Measurements from ENCODE around the gene CALN1. TPM values are rescaled to one million over a fixed set of nuclear protein-coding genes. Genes with fewer than 3 reads are reported as not detected.

The CALN1 gene
- polyA plus RNA-seq, 1 donor (not counting 4 experiments of a cell fraction or from before 2014, with no cell fraction given) = not detected

DNA sequence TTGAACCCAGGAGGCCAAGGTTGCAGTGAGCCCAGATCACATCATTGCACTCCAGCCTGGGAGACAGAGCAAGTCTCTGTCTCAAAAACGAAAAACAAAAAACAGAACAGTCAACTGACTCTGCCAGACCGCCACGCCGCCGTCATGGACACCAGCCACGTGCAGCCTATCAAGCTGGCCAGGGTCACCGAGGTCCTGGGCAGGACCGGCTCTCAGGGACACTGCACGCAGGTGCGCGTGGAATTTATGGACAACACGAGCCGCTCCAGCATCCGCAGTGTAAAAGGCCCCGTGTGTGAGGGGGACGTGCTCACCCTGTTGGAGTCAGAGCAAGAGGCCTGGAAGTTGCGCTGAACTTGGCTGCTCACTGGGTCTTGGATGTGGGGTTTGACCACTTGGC, 470.0 kb downstream of the CALN1 start:
- H3K36me3 ChIP-seq (ENCODE audit: control insufficient read depth in 2 of 2, extremely low read depth in 1 of 2, insufficient read depth in 2 of 2, low read length in 2 of 2) = no peaks in the 10 kb centered on the region
- H3K4me3 ChIP-seq (ENCODE audit: control insufficient read depth in 2 of 3, extremely low read depth in 1 of 3, insufficient read depth in 2 of 3, low read depth in 1 of 3, low read length in 3 of 3) = no peak overlapping the region
- H3K4me2 ChIP-seq (ENCODE audit: control insufficient read depth, extremely low read depth, insufficient read depth, low read depth, low read length) = no peak overlapping the region
- H2AFZ ChIP-seq (ENCODE audit: control insufficient read depth, low read length) = no peak overlapping the region
- dilution Hi-C loops (cut with MboI; ENCODE audit: extremely low pct_ligation_motif_present, low sequenced_read_pairs) = loop anchor here (25.0 kb wide), 1 partner anchor 105 kb away; no protein-coding TSS in a partner anchor
- no peaks in the 10 kb centered on the region for H3K27me3 ChIP-seq (ENCODE audit: control insufficient read depth, extremely low read depth, insufficient read depth, low read length)
- H3K79me2 ChIP-seq (ENCODE audit: control insufficient read depth, insufficient read depth, low read length) = no peaks in the 10 kb centered on the region
- FAIRE-seq (no peak), DNase-seq (ENCODE audit: low read depth, low spot score) (no peak)
- H3K9ac ChIP-seq (ENCODE audit: control insufficient read depth, extremely low read depth, insufficient read depth, low read length) = no peak overlapping the region
- no peak overlapping the region for H3K27ac ChIP-seq (ENCODE audit: control insufficient read depth, insufficient read depth, low read length)
- H3K9me3 ChIP-seq (ENCODE audit: control insufficient read depth, low read depth, low read length) = peaks cover 2% of the 10 kb centered on the region
- H4K20me1 ChIP-seq (ENCODE audit: control insufficient read depth, extremely low read depth, insufficient read depth, low read length) = no peaks in the 10 kb centered on the region
- no peaks in the 10 kb centered on the region for H3K9me1 ChIP-seq (ENCODE audit: control insufficient read depth, extremely low read depth, insufficient read depth, low read length)
- no peak for TF ChIP-seq EZH2 (IDR thresholded peaks at IDR 0.05; ENCODE audit: low read length)
- TF ChIP-seq, protein P1, sequence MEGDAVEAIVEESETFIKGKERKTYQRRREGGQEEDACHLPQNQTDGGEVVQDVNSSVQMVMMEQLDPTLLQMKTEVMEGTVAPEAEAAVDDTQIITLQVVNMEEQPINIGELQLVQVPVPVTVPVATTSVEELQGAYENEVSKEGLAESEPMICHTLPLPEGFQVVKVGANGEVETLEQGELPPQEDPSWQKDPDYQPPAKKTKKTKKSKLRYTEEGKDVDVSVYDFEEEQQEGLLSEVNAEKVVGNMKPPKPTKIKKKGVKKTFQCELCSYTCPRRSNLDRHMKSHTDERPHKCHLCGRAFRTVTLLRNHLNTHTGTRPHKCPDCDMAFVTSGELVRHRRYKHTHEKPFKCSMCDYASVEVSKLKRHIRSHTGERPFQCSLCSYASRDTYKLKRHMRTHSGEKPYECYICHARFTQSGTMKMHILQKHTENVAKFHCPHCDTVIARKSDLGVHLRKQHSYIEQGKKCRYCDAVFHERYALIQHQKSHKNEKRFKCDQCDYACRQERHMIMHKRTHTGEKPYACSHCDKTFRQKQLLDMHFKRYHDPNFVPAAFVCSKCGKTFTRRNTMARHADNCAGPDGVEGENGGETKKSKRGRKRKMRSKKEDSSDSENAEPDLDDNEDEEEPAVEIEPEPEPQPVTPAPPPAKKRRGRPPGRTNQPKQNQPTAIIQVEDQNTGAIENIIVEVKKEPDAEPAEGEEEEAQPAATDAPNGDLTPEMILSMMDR (optimal IDR thresholded peaks at IDR 0.05 in 1 of 3, IDR thresholded peaks at IDR 0.05 in 1 of 3, conservative IDR thresholded peaks at IDR 0.05 in 1 of 3; ENCODE audit: extremely low read depth in 1 of 3, insufficient read depth in 2 of 3, low read length in 3 of 3) = no peak
- no peaks in the 10 kb centered on the region for H3K4me1 ChIP-seq (ENCODE audit: control insufficient read depth, extremely low read depth, insufficient read depth, low read length)

GRCh38 chr7:71937840-71938371, 474.2 kb downstream of the CALN1 start:
- TF ChIP-seq, protein P1 (optimal IDR thresholded peaks at IDR 0.05 in 1 of 3, IDR thresholded peaks at IDR 0.05 in 1 of 3, conservative IDR thresholded peaks at IDR 0.05 in 1 of 3; ENCODE audit: extremely low read depth in 1 of 3, insufficient read depth in 2 of 3, low read length in 3 of 3) = no peak
- no peak for TF ChIP-seq EZH2 (IDR thresholded peaks at IDR 0.05; ENCODE audit: low read length)
- DNase-seq (ENCODE audit: low read depth, low spot score) (no peak), FAIRE-seq (no peak)
- dilution Hi-C loops (cut with MboI; ENCODE audit: extremely low pct_ligation_motif_present, low sequenced_read_pairs) = loop anchor here (25.0 kb wide), 1 partner anchor 101 kb away; no protein-coding TSS in a partner anchor
- H3K4me2 ChIP-seq (ENCODE audit: control insufficient read depth, extremely low read depth, insufficient read depth, low read depth, low read length) = no peak overlapping the region
- no peaks in the 10 kb centered on the region for H4K20me1 ChIP-seq (ENCODE audit: control insufficient read depth, extremely low read depth, insufficient read depth, low read length)
- no peak overlapping the region for H3K9ac ChIP-seq (ENCODE audit: control insufficient read depth, extremely low read depth, insufficient read depth, low read length)
- no peaks in the 10 kb centered on the region for H3K4me1 ChIP-seq (ENCODE audit: control insufficient read depth, extremely low read depth, insufficient read depth, low read length)
- no peaks in the 10 kb centered on the region for H3K27me3 ChIP-seq (ENCODE audit: control insufficient read depth, extremely low read depth, insufficient read depth, low read length)
- no peak overlapping the region for H3K27ac ChIP-seq (ENCODE audit: control insufficient read depth, insufficient read depth, low read length)
- H3K9me1 ChIP-seq (ENCODE audit: control insufficient read depth, extremely low read depth, insufficient read depth, low read length) = no peaks in the 10 kb centered on the region
- H3K79me2 ChIP-seq (ENCODE audit: control insufficient read depth, insufficient read depth, low read length) = no peaks in the 10 kb centered on the region
- H3K9me3 ChIP-seq (ENCODE audit: control insufficient read depth, low read depth, low read length) = peaks cover 2% of the 10 kb centered on the region
- H2AFZ ChIP-seq (ENCODE audit: control insufficient read depth, low read length) = no peak overlapping the region
- H3K36me3 ChIP-seq (ENCODE audit: control insufficient read depth in 2 of 2, extremely low read depth in 1 of 2, insufficient read depth in 2 of 2, low read length in 2 of 2) = no peaks in the 10 kb centered on the region
- no peak overlapping the region for H3K4me3 ChIP-seq (ENCODE audit: control insufficient read depth in 2 of 3, extremely low read depth in 1 of 3, insufficient read depth in 2 of 3, low read depth in 1 of 3, low read length in 3 of 3)
